Uterus (tissue), 2 donors: ENCODE data around the gene LRRN2.

ENCODE experiments used
- POLR2A ChIP-seq, 2 donors: fragments of 450-650 bp; IDR thresholded peaks; one replicate each; pipeline ENCODE4 v1.6.1; 2016; ENCODE audit warnings: antibody characterized with exemption in 2 of 2, mild to moderate bottlenecking in 1 of 2, moderate library complexity in 1 of 2
- TF ChIP-seq, protein P1 (sequence below), 4 experiments: fragments of 200-600 bp in 2 of 4; fragments of 450-650 bp in 2 of 4; sonication (generic) in 2 of 4; IDR thresholded peaks; one replicate each; pipeline ENCODE4 v1.5.1; 2016 to 2019; ENCODE audit warnings: antibody characterized with exemption in 4 of 4, mild to moderate bottlenecking in 2 of 4, moderate library complexity in 1 of 4

DNA sequence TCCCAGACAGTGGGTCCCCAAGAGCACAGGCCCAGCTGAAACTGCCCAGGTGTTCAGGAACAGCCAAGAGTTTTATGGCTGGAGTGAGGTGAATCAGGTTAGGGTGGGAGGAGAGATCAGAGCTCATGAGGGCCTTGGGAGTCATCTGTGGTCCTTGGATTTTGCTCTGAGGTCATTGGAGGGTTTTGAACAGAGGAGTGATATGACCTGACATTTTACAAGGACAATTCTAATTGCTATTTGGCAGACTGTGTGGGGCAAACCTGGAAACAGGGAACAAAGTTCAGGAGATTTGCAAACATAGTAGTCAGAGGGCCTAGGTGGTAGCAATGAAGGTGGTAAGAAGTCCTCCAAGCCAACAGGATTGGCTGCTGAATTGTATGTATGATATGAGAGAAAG is 31.1 kb upstream of the LRRN2 start:
- TF ChIP-seq, protein P1, sequence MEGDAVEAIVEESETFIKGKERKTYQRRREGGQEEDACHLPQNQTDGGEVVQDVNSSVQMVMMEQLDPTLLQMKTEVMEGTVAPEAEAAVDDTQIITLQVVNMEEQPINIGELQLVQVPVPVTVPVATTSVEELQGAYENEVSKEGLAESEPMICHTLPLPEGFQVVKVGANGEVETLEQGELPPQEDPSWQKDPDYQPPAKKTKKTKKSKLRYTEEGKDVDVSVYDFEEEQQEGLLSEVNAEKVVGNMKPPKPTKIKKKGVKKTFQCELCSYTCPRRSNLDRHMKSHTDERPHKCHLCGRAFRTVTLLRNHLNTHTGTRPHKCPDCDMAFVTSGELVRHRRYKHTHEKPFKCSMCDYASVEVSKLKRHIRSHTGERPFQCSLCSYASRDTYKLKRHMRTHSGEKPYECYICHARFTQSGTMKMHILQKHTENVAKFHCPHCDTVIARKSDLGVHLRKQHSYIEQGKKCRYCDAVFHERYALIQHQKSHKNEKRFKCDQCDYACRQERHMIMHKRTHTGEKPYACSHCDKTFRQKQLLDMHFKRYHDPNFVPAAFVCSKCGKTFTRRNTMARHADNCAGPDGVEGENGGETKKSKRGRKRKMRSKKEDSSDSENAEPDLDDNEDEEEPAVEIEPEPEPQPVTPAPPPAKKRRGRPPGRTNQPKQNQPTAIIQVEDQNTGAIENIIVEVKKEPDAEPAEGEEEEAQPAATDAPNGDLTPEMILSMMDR (IDR thresholded peaks at IDR 0.05) = no peak
- TF ChIP-seq POLR2A (IDR thresholded peaks at IDR 0.05) = no peak
